KMS-11 (cell line): ENCODE data around the gene TMLHE.
"Not testable (repeated sequence)": the region's sequence is repeated elsewhere in the genome, so short reads cannot be mapped to it uniquely, and the experiment has no call there.

Experiments
- H2AFZ ChIP-seq: fragments of 200-600 bp; sonication (generic); 2 replicates; pipeline ENCODE4 v1.6.1; 2016; ENCODE audit warnings: antibody characterized with exemption, mixed run types, low read depth
- H3K27ac ChIP-seq: fragments of 200-600 bp; sonication (generic); 2 replicates; pipeline ENCODE4 v1.6.1; 2016; ENCODE audit warnings: mild to moderate bottlenecking, mixed run types
- H3K27me3 ChIP-seq: fragments of 200-600 bp; sonication (generic); 2 replicates; pipeline ENCODE4 v1.6.1; 2017; ENCODE audit warnings: mild to moderate bottlenecking, low read depth, mixed run types, moderate library complexity; ENCODE audit not compliant: insufficient read depth
- H3K36me3 ChIP-seq: fragments of 200-600 bp; sonication (generic); 2 replicates; pipeline ENCODE4 v1.6.1; 2017; ENCODE audit warnings: mild to moderate bottlenecking, mixed run types; ENCODE audit not compliant: insufficient read depth
- H3K4me1 ChIP-seq: fragments of 200-600 bp; sonication (generic); 2 replicates; pipeline ENCODE4 v1.6.1; 2016; ENCODE audit warnings: mild to moderate bottlenecking, low read depth, mixed run types; ENCODE audit not compliant: poor library complexity, severe bottlenecking
- H3K4me2 ChIP-seq: fragments of 200-600 bp; sonication (generic); 2 replicates; pipeline ENCODE4 v1.7.0; 2016; ENCODE audit warnings: mild to moderate bottlenecking, mixed run types
- H3K4me3 ChIP-seq: fragments of 200-600 bp; sonication (generic); IDR thresholded peaks from 2 replicates; pipeline ENCODE4 v1.6.1; 2017; ENCODE audit warnings: low read depth, low read length, mixed read lengths; ENCODE audit not compliant: insufficient read depth
- H3K79me2 ChIP-seq: fragments of 200-600 bp; sonication (generic); 2 replicates; pipeline ENCODE4 v1.6.1; 2016; ENCODE audit warnings: low read depth, mixed run types; ENCODE audit not compliant: insufficient read depth
- H3K9ac ChIP-seq: fragments of 200-600 bp; sonication (generic); 2 replicates; pipeline ENCODE4 v1.6.1; 2016; ENCODE audit warnings: mild to moderate bottlenecking, mixed run types
- H4K20me1 ChIP-seq: fragments of 200-600 bp; sonication (generic); 2 replicates; pipeline ENCODE4 v1.6.1; 2016; ENCODE audit warnings: mild to moderate bottlenecking, mixed run types; ENCODE audit not compliant: insufficient read depth
- CTCF ChIP-seq: fragments of 200-600 bp; sonication (generic); conservative IDR thresholded peaks from 2 replicates; pipeline ENCODE4 v1.6.1; 2017; ENCODE audit warnings: low read depth, mild to moderate bottlenecking, antibody characterized with exemption, low read length, moderate library complexity, mixed read lengths

Gene TMLHE

GRCh38 chrX:155577682-155578081 is 35.1 kb downstream of the TMLHE start:
- no peak overlapping the region for H3K27ac ChIP-seq
- no peaks in the 10 kb centered on the region for H3K4me1 ChIP-seq
- no peak overlapping the region for H3K9ac ChIP-seq
- no peak overlapping the region for H3K4me2 ChIP-seq
- H3K36me3 ChIP-seq, result no peaks in the 10 kb centered on the region
- no peaks in the 10 kb centered on the region for H4K20me1 ChIP-seq
- no peaks in the 10 kb centered on the region for H3K27me3 ChIP-seq
- no peaks in the 10 kb centered on the region for H3K79me2 ChIP-seq
- no peak overlapping the region for H3K4me3 ChIP-seq
- H2AFZ ChIP-seq, result no peak overlapping the region
- no peak for TF ChIP-seq CTCF

GRCh38 chrX:155563099-155563498 is 49.7 kb downstream of the TMLHE start:
- H3K4me2 ChIP-seq, result no peak overlapping the region
- H3K4me1 ChIP-seq, result no peaks in the 10 kb centered on the region
- H3K4me3 ChIP-seq, result no peak overlapping the region
- H3K36me3 ChIP-seq, result no peaks in the 10 kb centered on the region
- TF ChIP-seq CTCF, result no peak
- no peaks in the 10 kb centered on the region for H4K20me1 ChIP-seq
- H3K27ac ChIP-seq, result no peak overlapping the region
- H2AFZ ChIP-seq, result no peak overlapping the region
- H3K9ac ChIP-seq, result no peak overlapping the region
- no peaks in the 10 kb centered on the region for H3K27me3 ChIP-seq
- H3K79me2 ChIP-seq, result no peaks in the 10 kb centered on the region

- H3K27ac ChIP-seq, result no peak overlapping the region
- no peaks in the 10 kb centered on the region for H4K20me1 ChIP-seq
- no peaks in the 10 kb centered on the region for H3K27me3 ChIP-seq
- H3K4me2 ChIP-seq, result no peak overlapping the region
- H3K9ac ChIP-seq, result no peak overlapping the region
- H3K36me3 ChIP-seq, result no peaks in the 10 kb centered on the region
- H3K79me2 ChIP-seq, result no peaks in the 10 kb centered on the region
- TF ChIP-seq CTCF, result no peak
- H3K4me3 ChIP-seq, result no peak overlapping the region
- no peaks in the 10 kb centered on the region for H3K4me1 ChIP-seq
- H2AFZ ChIP-seq, result no peak overlapping the region
Measured at GRCh38 chrX:155544881-155545280, 67.9 kb downstream of the TMLHE start.

GRCh38 chrX:155535866-155536265 is 76.9 kb downstream of the TMLHE start:
- H3K27ac ChIP-seq, result no peak overlapping the region
- H3K79me2 ChIP-seq, result no peaks in the 10 kb centered on the region
- no peak overlapping the region for H3K9ac ChIP-seq
- H3K4me1 ChIP-seq, result no peaks in the 10 kb centered on the region
- no peak overlapping the region for H2AFZ ChIP-seq
- no peaks in the 10 kb centered on the region for H4K20me1 ChIP-seq
- H3K4me2 ChIP-seq, result no peak overlapping the region
- H3K27me3 ChIP-seq, result no peaks in the 10 kb centered on the region
- no peak for TF ChIP-seq CTCF
- H3K36me3 ChIP-seq, result no peaks in the 10 kb centered on the region
- no peak overlapping the region for H3K4me3 ChIP-seq

DNA sequence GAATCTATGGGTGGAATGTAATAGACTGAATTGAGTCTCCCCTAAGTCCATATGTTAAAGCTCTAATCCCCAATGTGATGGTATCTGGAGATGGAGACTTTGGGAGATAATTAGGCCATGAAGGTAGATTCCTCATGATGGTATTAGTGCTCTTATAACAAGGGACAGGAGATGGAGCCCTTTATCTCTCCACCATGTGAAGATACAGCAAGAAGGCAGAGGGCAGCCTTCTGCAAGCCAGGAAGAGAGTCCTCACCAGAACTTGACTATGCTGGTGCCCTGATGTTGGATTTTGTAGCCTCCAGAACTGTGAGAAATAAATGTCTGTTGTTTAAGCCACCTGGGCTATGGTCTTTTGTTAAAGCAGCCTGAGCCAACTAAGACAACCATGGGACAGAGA is 78.0 kb downstream of the TMLHE start:
- Histone ChIP-seq H3K79me2 (no peaks in the 10 kb centered on the region), H3K4me3 (no peak overlapping the region), H3K9ac (no peak overlapping the region), H2AFZ (no peak overlapping the region), H3K4me1 (no peaks in the 10 kb centered on the region), H4K20me1 (no peaks in the 10 kb centered on the region), H3K36me3 (no peaks in the 10 kb centered on the region), H3K4me2 (no peak overlapping the region), H3K27me3 (no peaks in the 10 kb centered on the region), H3K27ac (no peak overlapping the region)
- no peak for TF ChIP-seq CTCF

DNA sequence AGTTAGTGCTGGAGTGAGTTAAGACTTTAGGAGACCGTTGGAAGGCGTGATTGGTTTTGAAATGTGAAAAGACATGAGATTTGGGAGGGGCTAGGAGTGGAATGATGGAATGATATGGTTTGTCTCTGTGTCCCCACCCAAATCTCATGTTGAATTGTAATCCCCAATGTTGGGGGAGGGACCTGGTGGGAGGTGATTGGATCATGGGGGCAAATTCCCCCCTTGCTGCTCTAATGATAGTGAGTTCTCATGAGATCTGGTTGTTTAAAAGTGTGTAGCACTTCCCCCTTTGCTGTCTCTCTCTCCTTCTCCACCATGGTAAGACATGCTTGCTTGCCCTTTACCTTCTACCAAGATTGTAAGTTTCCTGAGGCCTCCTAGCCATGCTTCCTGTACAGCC is 85.7 kb downstream of the TMLHE start:
- H2AFZ ChIP-seq, H3K9ac ChIP-seq, H3K27ac ChIP-seq, H3K36me3 ChIP-seq, H3K4me2 ChIP-seq, H3K4me1 ChIP-seq, H3K4me3 ChIP-seq, H4K20me1 ChIP-seq, H3K79me2 ChIP-seq, H3K27me3 ChIP-seq: not testable (repeated sequence)
